ENCODE data around the gene EPN1.
A peak's percentile ranks its signal among the peaks of the same experiment; 100 is the strongest.

Gene EPN1

GRCh38 chr19:55683449-55684261 is 8.6 kb downstream of the EPN1 start:
- peak overlapping the region; percentile 38 for H3K4me3 ChIP-seq (ENCODE audit: low read depth, low read length)
- no peak for TF ChIP-seq CTCF (IDR thresholded peaks at IDR 0.05; ENCODE audit: control insufficient read depth, extremely low read depth, insufficient read depth)
- peak; percentile 94 for DNase-seq (ENCODE audit: low read depth)

DNA sequence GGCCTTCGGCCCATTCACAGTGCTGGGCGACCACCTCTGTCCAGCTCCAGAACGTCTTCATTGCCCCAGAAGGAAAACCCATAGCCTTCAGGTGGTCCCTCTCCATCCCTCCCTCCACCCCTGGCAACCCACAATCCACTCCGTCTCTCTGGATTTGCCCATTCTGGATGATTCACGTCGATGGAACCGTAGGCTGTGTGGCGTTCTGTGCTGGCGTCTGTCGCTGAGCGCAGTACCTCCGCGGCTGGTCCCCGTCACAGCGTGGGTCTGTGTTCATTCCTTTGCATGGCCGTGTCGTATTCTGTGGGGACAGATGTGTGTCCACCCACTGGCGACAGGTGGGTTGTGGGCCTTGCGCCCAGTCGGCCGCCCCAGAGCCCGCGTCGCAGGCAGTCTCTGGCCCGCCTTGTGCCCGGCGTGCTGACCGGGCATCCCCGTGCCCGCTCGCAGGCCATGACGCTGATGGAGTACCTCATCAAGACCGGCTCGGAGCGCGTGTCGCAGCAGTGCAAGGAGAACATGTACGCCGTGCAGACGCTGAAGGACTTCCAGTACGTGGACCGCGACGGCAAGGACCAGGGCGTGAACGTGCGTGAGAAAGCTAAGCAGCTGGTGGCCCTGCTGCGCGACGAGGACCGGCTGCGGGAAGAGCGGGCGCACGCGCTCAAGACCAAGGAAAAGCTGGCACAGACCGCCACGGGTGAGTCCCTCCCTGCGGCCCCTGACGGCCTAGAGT is 10.1 kb downstream of the EPN1 start:
- H3K4me3 ChIP-seq (ENCODE audit: low read depth, low read length): no peak overlapping the region
- TF ChIP-seq CTCF (IDR thresholded peaks at IDR 0.05; ENCODE audit: control insufficient read depth, extremely low read depth, insufficient read depth): no peak
- no peak for DNase-seq (ENCODE audit: low read depth)

DNA sequence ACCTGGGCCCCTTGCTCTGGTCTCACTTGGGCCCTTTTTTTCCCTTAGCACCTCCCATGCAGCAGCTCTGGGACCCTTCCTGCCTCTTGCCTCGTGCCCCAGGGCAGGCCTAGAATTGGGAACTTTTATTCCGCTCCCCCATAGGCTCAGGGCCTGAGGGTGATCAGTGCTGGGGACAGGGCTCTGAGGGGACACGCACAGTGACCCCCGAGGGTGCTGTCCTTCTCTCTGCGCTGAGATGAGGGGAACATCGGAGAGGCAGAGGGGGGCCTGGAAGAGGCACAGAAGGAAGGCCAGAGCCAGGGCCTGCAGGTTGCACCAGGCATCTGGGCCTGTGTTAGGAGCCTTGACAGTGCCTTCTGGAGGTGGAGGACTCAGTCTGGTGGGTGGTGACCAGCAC is 10.8 kb downstream of the EPN1 start:
- TF ChIP-seq CTCF (IDR thresholded peaks at IDR 0.05; ENCODE audit: control insufficient read depth, extremely low read depth, insufficient read depth): no peak
- no peak overlapping the region for H3K4me3 ChIP-seq (ENCODE audit: low read depth, low read length)
- DNase-seq (ENCODE audit: low read depth): no peak

DNA sequence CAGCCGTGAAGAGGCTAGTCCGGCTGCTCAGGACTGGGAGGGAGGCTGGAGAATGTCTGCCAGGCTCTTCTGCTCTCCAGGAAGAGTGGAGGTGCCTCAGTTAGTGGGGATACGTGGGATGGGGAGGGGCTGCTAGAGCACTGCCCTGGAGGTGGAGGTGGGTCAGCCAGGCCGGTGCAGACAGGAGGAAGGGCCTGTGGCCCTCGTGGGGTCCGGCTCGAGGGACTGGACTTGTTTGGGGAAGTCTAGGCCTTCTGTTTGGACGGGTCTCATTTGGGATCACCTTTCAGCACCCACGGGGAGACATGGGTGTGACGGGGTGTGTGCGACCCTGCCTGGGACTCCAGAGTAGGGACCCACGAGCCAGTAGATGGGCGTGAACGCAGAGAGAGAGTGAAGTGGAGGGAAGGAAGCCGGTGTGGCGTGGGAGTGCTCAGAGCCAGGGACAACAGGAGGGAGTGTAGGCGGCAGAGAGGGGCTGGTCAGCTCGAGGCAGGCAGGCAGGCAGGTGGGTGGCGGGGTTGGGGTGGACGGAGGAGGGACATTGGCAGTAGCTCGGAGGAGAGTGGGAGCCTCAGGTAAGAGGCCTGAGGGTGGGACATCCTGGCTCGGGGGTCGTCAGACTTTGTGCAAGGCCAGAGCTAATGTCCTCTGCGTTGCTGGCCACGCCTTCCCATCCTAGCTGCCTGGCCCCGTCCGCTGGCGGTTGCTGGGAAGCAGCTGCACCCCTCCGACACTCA is 11.5 kb downstream of the EPN1 start:
- no peak for TF ChIP-seq CTCF (IDR thresholded peaks at IDR 0.05; ENCODE audit: control insufficient read depth, extremely low read depth, insufficient read depth)
- DNase-seq (ENCODE audit: low read depth): no peak
- no peak overlapping the region for H3K4me3 ChIP-seq (ENCODE audit: low read depth, low read length)

GRCh38 chr19:55687281-55688201 is 12.5 kb downstream of the EPN1 start:
- no peak for TF ChIP-seq CTCF (IDR thresholded peaks at IDR 0.05; ENCODE audit: control insufficient read depth, extremely low read depth, insufficient read depth)
- no peak overlapping the region for H3K4me3 ChIP-seq (ENCODE audit: low read depth, low read length)
- no peak for DNase-seq (ENCODE audit: low read depth)

Data from LNCaP clone FGC (cell line).